D721Med (cell line): ENCODE data around the gene TGFBR3.

Experiments used
- DNase-seq: peaks from one replicate; pipeline ENCODE4 v3.0.0; 2011; ENCODE audit warnings: low spot score; ENCODE audit not compliant: insufficient read length
- FAIRE-seq: peaks from 2 replicates; lab custom pipeline; 2011; peaks lifted over from hg19 to GRCh38; lab: Jason Lieb, UNC
- CTCF ChIP-seq: IDR thresholded peaks from 2 replicates; pipeline ENCODE4 v1.5.1; 2012; ENCODE audit warnings: mild to moderate bottlenecking, control low read depth; ENCODE audit not compliant: insufficient read depth; ENCODE audit errors: missing control alignments

The TGFBR3 gene

GRCh38 chr1:91895832-91896556 lies 10.0 kb upstream of the TGFBR3 start:
- FAIRE-seq (no peak), DNase-seq (no peak)
- TF ChIP-seq CTCF, result no peak

GRCh38 chr1:91894036-91894761 lies 8.2 kb upstream of the TGFBR3 start:
- no peak for FAIRE-seq
- no peak for DNase-seq
- TF ChIP-seq CTCF, result no peak

- no peak for TF ChIP-seq CTCF
- no peak for DNase-seq
- no peak for FAIRE-seq
Observed at GRCh38 chr1:91891969-91892368, 6.0 kb upstream of the TGFBR3 start.

- no peak for FAIRE-seq
Observed at GRCh38 chr1:91891454-91891853, 5.5 kb upstream of the TGFBR3 start.

GRCh38 chr1:91889717-91890459 lies 3.9 kb upstream of the TGFBR3 start:
- no peak for FAIRE-seq
- no peak for TF ChIP-seq CTCF
- DNase-seq, result no peak

More at GRCh38 chr1:91891454-91891853, 5.5 kb upstream of the TGFBR3 start:
- no peak for DNase-seq
- TF ChIP-seq CTCF, result no peak

- DNase-seq (no peak), FAIRE-seq (no peak)
- no peak for TF ChIP-seq CTCF
Observed at GRCh38 chr1:91885213-91885715, 687 bp downstream of the TGFBR3 start.
